IMR-90 (cell line): ENCODE measurements around the gene CNDP2. TPM values are rescaled to one million over a fixed set of nuclear protein-coding genes. Genes with fewer than 3 reads are reported as not detected.
A peak's percentile ranks its signal among the peaks of the same experiment; 100 is the strongest.

Source experiments
- ATAC-seq: fragments of 200-7000 bp; cut with Tn5 transposase; 2 replicates; pipeline ENCODE4 v1.9.1; 2020; ENCODE audit warnings: low read depth, mild to moderate bottlenecking, moderate library complexity
- BruUV-seq: library from RNA; stranded (reverse); fragments of 400-500 nt; replicated peaks from 2 replicates; lab custom pipeline; 2021; lab: Mats Ljungman, UMichigan
- CTCF ChIA-PET: fragments of 300-600 bp; formaldehyde crosslinking; extraction: SDS; loops from one replicate; lab custom pipeline; 2021; ENCODE audit warnings: antibody characterized with exemption; lab: Yijun Ruan, JAX
- POLR2A ChIA-PET: fragments of 300-600 bp; sonication (Branson Sonifier 250); formaldehyde crosslinking; loops from one replicate; lab custom pipeline; 2022; ENCODE audit warnings: antibody characterized with exemption; ENCODE audit not compliant: unreplicated experiment; lab: Charles Lee
- DNase-seq: peaks from one replicate; pipeline ENCODE4 v3.0.0; 2013
- H2AFZ ChIP-seq: replicated peaks from 2 replicates; pipeline ENCODE3; 2013; ENCODE audit warnings: low read length, mild to moderate bottlenecking; ENCODE audit not compliant: poor library complexity
- H2AK5ac ChIP-seq: 2 replicates; pipeline ENCODE4 v1.6.1; 2013; ENCODE audit warnings: low read depth, low read length, inconsistent platforms
- H2AK9ac ChIP-seq: replicated peaks from 2 replicates; pipeline ENCODE3; 2013; ENCODE audit warnings: mild to moderate bottlenecking, low read depth, low read length, moderate library complexity; ENCODE audit not compliant: poor library complexity
- H2BK120ac ChIP-seq: 2 replicates; pipeline ENCODE4 v1.6.1; 2013; ENCODE audit warnings: low read depth, low read length, inconsistent platforms
- H2BK15ac ChIP-seq: 3 replicates; pipeline ENCODE4 v1.6.1; 2013; ENCODE audit warnings: low read depth, low read length, inconsistent platforms
- H2BK20ac ChIP-seq: 2 replicates; pipeline ENCODE4 v1.6.1; 2013; ENCODE audit warnings: low read depth, mild to moderate bottlenecking, inconsistent platforms, low read length, moderate library complexity
- H2BK5ac ChIP-seq: 2 replicates; pipeline ENCODE4 v1.6.1; 2013; ENCODE audit warnings: mild to moderate bottlenecking, low read depth, low read length, inconsistent platforms; ENCODE audit not compliant: poor library complexity, severe bottlenecking
- H3K14ac ChIP-seq: replicated peaks from 2 replicates; pipeline ENCODE4 v1.6.1; 2013; ENCODE audit warnings: low read depth, low read length, inconsistent platforms
- H3K18ac ChIP-seq: 2 replicates; pipeline ENCODE4 v1.6.1; 2013; ENCODE audit warnings: low read depth, low read length, control low read depth
- H3K23ac ChIP-seq: 2 replicates; pipeline ENCODE4 v1.6.1; 2013; ENCODE audit warnings: low read depth, low read length, inconsistent platforms
- H3K27ac ChIP-seq: 2 replicates; pipeline ENCODE4 v1.5.1; 2013; ENCODE audit warnings: mild to moderate bottlenecking, control low read depth, low read length; ENCODE audit not compliant: insufficient read depth
- H3K27me3 ChIP-seq: 2 replicates; pipeline ENCODE4 v1.6.1; 2013; ENCODE audit warnings: low read length; ENCODE audit not compliant: control insufficient read depth, insufficient read depth
- H3K36me3 ChIP-seq: 2 replicates; pipeline ENCODE4 v1.6.1; 2013; ENCODE audit warnings: low read length, mixed read lengths; ENCODE audit not compliant: control insufficient read depth, insufficient read depth
- H3K4ac ChIP-seq: 2 replicates; pipeline ENCODE4 v1.6.1; 2013; ENCODE audit warnings: low read depth, low read length, inconsistent platforms
- H3K4me1 ChIP-seq: 2 replicates; pipeline ENCODE4 v1.6.1; 2013; ENCODE audit warnings: low read length, mixed read lengths; ENCODE audit not compliant: control insufficient read depth, insufficient read depth
- H3K4me2 ChIP-seq: 2 replicates; pipeline ENCODE4 v1.6.1; 2013; ENCODE audit warnings: low read depth, mild to moderate bottlenecking, control low read depth, low read length, moderate library complexity
- H3K4me3 ChIP-seq: 2 replicates; pipeline ENCODE4 v1.5.1; 2013; ENCODE audit warnings: low read depth, mild to moderate bottlenecking, control low read depth, low read length, moderate library complexity; ENCODE audit not compliant: insufficient read depth
- H3K56ac ChIP-seq: 2 replicates; pipeline ENCODE4 v1.6.1; 2013; ENCODE audit warnings: low read length, inconsistent platforms; ENCODE audit not compliant: insufficient read depth; ENCODE audit errors: extremely low read depth
- H3K79me1 ChIP-seq, 2 experiments: 2 replicates each; pipeline ENCODE4 v1.6.1; 2013; ENCODE audit warnings: low read length in 2 of 2, inconsistent platforms in 1 of 2, low read depth in 1 of 2
- H3K9ac ChIP-seq: 2 replicates; pipeline ENCODE4 v1.6.1; 2013; ENCODE audit warnings: low read depth, low read length, control low read depth
- H3K9me1 ChIP-seq: 2 replicates; pipeline ENCODE4 v1.6.1; 2013; ENCODE audit warnings: low read length, inconsistent platforms; ENCODE audit not compliant: insufficient read depth
- H3K9me3 ChIP-seq: 2 replicates; pipeline ENCODE4 v1.6.1; 2013; ENCODE audit warnings: low read length; ENCODE audit not compliant: control insufficient read depth, insufficient read depth
- H4K20me1 ChIP-seq: 2 replicates; pipeline ENCODE4 v1.6.1; 2013; ENCODE audit warnings: low read length, inconsistent platforms; ENCODE audit not compliant: insufficient read depth
- H4K5ac ChIP-seq: 2 replicates; pipeline ENCODE4 v1.6.1; 2013; ENCODE audit warnings: mild to moderate bottlenecking, low read depth, low read length, control low read depth
- H4K8ac ChIP-seq, 2 experiments: 2 replicates each; pipeline ENCODE4 v1.6.1; 2013; ENCODE audit warnings: low read depth in 2 of 2, low read length in 2 of 2, control low read depth in 1 of 2, inconsistent platforms in 1 of 2
- H4K91ac ChIP-seq: 2 replicates; pipeline ENCODE4 v1.6.1; 2013; ENCODE audit warnings: low read depth, low read length, inconsistent platforms; ENCODE audit not compliant: insufficient read depth
- BHLHE40 ChIP-seq: fragments of 150-350 bp; IDR thresholded peaks from 2 replicates; pipeline ENCODE4 v1.6.1; 2016; ENCODE audit warnings: mild to moderate bottlenecking, low read depth, low read length
- CEBPB ChIP-seq: IDR thresholded peaks from 2 replicates; pipeline ENCODE4 v1.6.1; 2012; ENCODE audit warnings: low read depth, low read length, improper control_type of control experiment
- CHD1 ChIP-seq: IDR thresholded peaks from 2 replicates; pipeline ENCODE4 v1.6.1; 2012; ENCODE audit warnings: low read depth, low read length, improper control_type of control experiment
- MAFK ChIP-seq: IDR thresholded peaks from 2 replicates; pipeline ENCODE4 v1.6.1; 2012; ENCODE audit warnings: low read depth, low read length, improper control_type of control experiment
- MAZ ChIP-seq: IDR thresholded peaks from 2 replicates; pipeline ENCODE4 v1.6.1; 2012; ENCODE audit warnings: low read depth, mild to moderate bottlenecking, low read length, improper control_type of control experiment, moderate library complexity, borderline replicate concordance
- MXI1 ChIP-seq: IDR thresholded peaks from 2 replicates; pipeline ENCODE4 v1.6.1; 2012; ENCODE audit warnings: low read depth, mild to moderate bottlenecking, low read length, moderate library complexity, borderline replicate concordance
- NFE2L2 ChIP-seq: fragments of 150-350 bp; IDR thresholded peaks from 2 replicates; pipeline ENCODE4 v1.6.1; 2016; ENCODE audit warnings: low read depth, mild to moderate bottlenecking, low read length
- POLR2A ChIP-seq: IDR thresholded peaks from 2 replicates; pipeline ENCODE4 v1.6.1; 2012; ENCODE audit warnings: mild to moderate bottlenecking, low read depth, low read length
- RCOR1 ChIP-seq: IDR thresholded peaks from 2 replicates; pipeline ENCODE4 v1.6.1; 2012; ENCODE audit warnings: mild to moderate bottlenecking, low read length, improper control_type of control experiment; ENCODE audit not compliant: insufficient replicate concordance
- SMC3 ChIP-seq: fragments of 150-350 bp; IDR thresholded peaks from 2 replicates; pipeline ENCODE4 v1.6.1; 2016; ENCODE audit warnings: low read depth, mild to moderate bottlenecking, antibody characterized with exemption, low read length, moderate library complexity
- WGBS, 2 experiments: methylation state at CpG; one replicate each; pipeline versions ENCODE4 v1.1.5 to v1.1.7; 2013; ENCODE audit warnings: missing lambda C conversion rate in 2 of 2; ENCODE audit not compliant: insufficient read length in 1 of 2; ENCODE audit errors: extremely low coverage in 2 of 2; 5-methylcytosine and 5-hydroxymethylcytosine counted together
- dilution Hi-C: fragments of 300-500 bp; cut with HindIII; formaldehyde crosslinking; loops from one replicate; pipeline ENCODE4 v1.14.3; 2018; ENCODE audit warnings: low sequenced_read_pairs; ENCODE audit not compliant: unreplicated experiment
- in situ Hi-C: fragments of 300-500 bp; cut with MboI; formaldehyde crosslinking; loops from 3 replicates; pipeline ENCODE4 v1.14.3; 2019; ENCODE audit warnings: low sequenced_read_pairs, inconsistent platforms, mixed read lengths
- intact Hi-C: fragments of 100-400 bp; cut with micrococcal nuclease; formaldehyde crosslinking; loops from 2 replicates; pipeline ENCODE4 v1.10.0; 2022
- polyA plus RNA-seq, 3 experiments: library from polyadenylated mRNA; depleted of rRNA; stranded (reverse); fragments of >200 nt; gene quantifications; 2 replicates each; pipeline ENCODE4 v1.2.3, GENCODE V29; 2012; ENCODE audit warnings: low replicate concordance in 1 of 3
- total RNA-seq: library from RNA; depleted of rRNA; stranded (reverse); fragments of >200 nt; gene quantifications from 2 replicates; pipeline ENCODE4 v1.2.3, GENCODE V29; 2012
- TF ChIP-seq, protein P1 (sequence below): fragments of 150-350 bp; IDR thresholded peaks from 2 replicates; pipeline ENCODE4 v1.6.1; 2017; ENCODE audit warnings: mild to moderate bottlenecking, antibody characterized with exemption, low read length, low read depth
- TF ChIP-seq, protein P2 (sequence below): fragments of 150-350 bp; IDR thresholded peaks from 2 replicates; pipeline ENCODE4 v1.6.1; 2016; ENCODE audit warnings: low read depth, mild to moderate bottlenecking, low read length, moderate library complexity, borderline replicate concordance
- TF ChIP-seq, protein P3 (sequence below): conservative IDR thresholded peaks from 2 replicates; pipeline ENCODE4 v1.5.1; 2012; ENCODE audit warnings: mild to moderate bottlenecking, low read depth, low read length, improper control_type of control experiment

Gene CNDP2
- total and polyA plus RNA-seq, 2 of the 4 experiments (the other 2 are of a cell fraction): 52.0 to 67.9 TPM

GRCh38 chr18:74486119-74486849 is 9.9 kb upstream of the CNDP2 start:
- Histone ChIP-seq H3K4ac (no peak overlapping the region), H3K56ac (no peak overlapping the region), H4K20me1 (no peaks in the 10 kb centered on the region), H2BK5ac (no peak overlapping the region), H2BK20ac (no peak overlapping the region), H3K79me1 (no peaks in the 10 kb centered on the region), H2BK120ac (no peak overlapping the region), H4K5ac (no peak overlapping the region), H3K4me3 (no peak overlapping the region), H2AK9ac (no peak overlapping the region), H3K9me1 (no peaks in the 10 kb centered on the region), H3K36me3 (no peaks in the 10 kb centered on the region), H4K91ac (no peak overlapping the region), H3K27ac (no peak overlapping the region), H4K8ac (no peak overlapping the region), H3K23ac (no peak overlapping the region), H3K27me3 (peaks cover 15% of the 10 kb centered on the region), H2AK5ac (no peak overlapping the region), H2BK15ac (no peak overlapping the region), H3K9me3 (no peaks in the 10 kb centered on the region), H3K14ac (no peak overlapping the region), H3K4me2 (no peak overlapping the region), H3K9ac (no peak overlapping the region), H3K18ac (no peak overlapping the region), H3K4me1 (no peaks in the 10 kb centered on the region), H2AFZ (peak overlapping the region; percentile 23)
- in situ Hi-C loops: no loop called here
- DNase-seq (no peak), ATAC-seq (no peak)
- ChIA-PET CTCF (interaction anchor here (0.6 kb wide), 1 partner anchor 52 kb away, joined by 3 read pairs; no protein-coding TSS in a partner anchor), POLR2A (no interaction called here)
- BruUV-seq: no TSS peak
- TF ChIP-seq POLR2A (no peak), RCOR1 (no peak), NFE2L2 (no peak), MXI1 (no peak), SMC3 (no peak), BHLHE40 (no peak), CEBPB (no peak), MAFK (no peak), MAZ (no peak), CHD1 (no peak)
- TF ChIP-seq, protein P1, sequence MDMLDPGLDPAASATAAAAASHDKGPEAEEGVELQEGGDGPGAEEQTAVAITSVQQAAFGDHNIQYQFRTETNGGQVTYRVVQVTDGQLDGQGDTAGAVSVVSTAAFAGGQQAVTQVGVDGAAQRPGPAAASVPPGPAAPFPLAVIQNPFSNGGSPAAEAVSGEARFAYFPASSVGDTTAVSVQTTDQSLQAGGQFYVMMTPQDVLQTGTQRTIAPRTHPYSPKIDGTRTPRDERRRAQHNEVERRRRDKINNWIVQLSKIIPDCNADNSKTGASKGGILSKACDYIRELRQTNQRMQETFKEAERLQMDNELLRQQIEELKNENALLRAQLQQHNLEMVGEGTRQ: no peak
- TF ChIP-seq, protein P2, sequence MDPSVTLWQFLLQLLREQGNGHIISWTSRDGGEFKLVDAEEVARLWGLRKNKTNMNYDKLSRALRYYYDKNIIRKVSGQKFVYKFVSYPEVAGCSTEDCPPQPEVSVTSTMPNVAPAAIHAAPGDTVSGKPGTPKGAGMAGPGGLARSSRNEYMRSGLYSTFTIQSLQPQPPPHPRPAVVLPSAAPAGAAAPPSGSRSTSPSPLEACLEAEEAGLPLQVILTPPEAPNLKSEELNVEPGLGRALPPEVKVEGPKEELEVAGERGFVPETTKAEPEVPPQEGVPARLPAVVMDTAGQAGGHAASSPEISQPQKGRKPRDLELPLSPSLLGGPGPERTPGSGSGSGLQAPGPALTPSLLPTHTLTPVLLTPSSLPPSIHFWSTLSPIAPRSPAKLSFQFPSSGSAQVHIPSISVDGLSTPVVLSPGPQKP: no peak
- TF ChIP-seq, protein P3, sequence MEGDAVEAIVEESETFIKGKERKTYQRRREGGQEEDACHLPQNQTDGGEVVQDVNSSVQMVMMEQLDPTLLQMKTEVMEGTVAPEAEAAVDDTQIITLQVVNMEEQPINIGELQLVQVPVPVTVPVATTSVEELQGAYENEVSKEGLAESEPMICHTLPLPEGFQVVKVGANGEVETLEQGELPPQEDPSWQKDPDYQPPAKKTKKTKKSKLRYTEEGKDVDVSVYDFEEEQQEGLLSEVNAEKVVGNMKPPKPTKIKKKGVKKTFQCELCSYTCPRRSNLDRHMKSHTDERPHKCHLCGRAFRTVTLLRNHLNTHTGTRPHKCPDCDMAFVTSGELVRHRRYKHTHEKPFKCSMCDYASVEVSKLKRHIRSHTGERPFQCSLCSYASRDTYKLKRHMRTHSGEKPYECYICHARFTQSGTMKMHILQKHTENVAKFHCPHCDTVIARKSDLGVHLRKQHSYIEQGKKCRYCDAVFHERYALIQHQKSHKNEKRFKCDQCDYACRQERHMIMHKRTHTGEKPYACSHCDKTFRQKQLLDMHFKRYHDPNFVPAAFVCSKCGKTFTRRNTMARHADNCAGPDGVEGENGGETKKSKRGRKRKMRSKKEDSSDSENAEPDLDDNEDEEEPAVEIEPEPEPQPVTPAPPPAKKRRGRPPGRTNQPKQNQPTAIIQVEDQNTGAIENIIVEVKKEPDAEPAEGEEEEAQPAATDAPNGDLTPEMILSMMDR: no peak
- dilution Hi-C loops: no loop called here
- intact Hi-C loops: no loop called here
- 50% methylated on average over 2 of the region's 15 CpGs; no CpG with 5 or more reads in 1 of the 2 experiments for WGBS, 2 experiments
